PC-3 (cell line): Measurements from ENCODE around the gene VAT1L. TPM values are rescaled to one million over a fixed set of nuclear protein-coding genes. Genes with fewer than 3 reads are reported as not detected.

ENCODE experiments used
- ATAC-seq: fragments of 200-7000 bp; cut with Tn5 transposase; 2 replicates; pipeline ENCODE4 v1.9.1; 2020; ENCODE audit warnings: mild to moderate bottlenecking, moderate library complexity
- BruUV-seq: library from RNA; stranded (reverse); fragments of 400-500 nt; replicated peaks from 2 replicates; lab custom pipeline; 2021; lab: Mats Ljungman, UMichigan
- CTCF ChIA-PET: fragments of 300-600 bp; sonication (Branson Sonifier 250); formaldehyde crosslinking; loops from one replicate; lab custom pipeline; 2022; ENCODE audit warnings: antibody characterized with exemption; lab: Charles Lee
- POLR2A ChIA-PET: fragments of 300-600 bp; sonication (Branson Sonifier 250); formaldehyde crosslinking; loops from one replicate; lab custom pipeline; 2022; ENCODE audit warnings: antibody characterized with exemption; ENCODE audit not compliant: unreplicated experiment; lab: Charles Lee
- DNase-seq: peaks from one replicate; pipeline ENCODE4 v3.0.0-alpha.2; 2015
- H2AFZ ChIP-seq: fragments of 300-600 bp; sonication (generic); 2 replicates; pipeline ENCODE4 v1.6.0; 2016; ENCODE audit warnings: antibody characterized with exemption, low read length
- H3F3A ChIP-seq: fragments of 300-600 bp; sonication (generic); one replicate; pipeline ENCODE4 v1.6.0; 2017; ENCODE audit warnings: antibody characterized with exemption, low read length, control low read depth, mild to moderate bottlenecking; ENCODE audit not compliant: unreplicated experiment
- H3K27ac ChIP-seq: fragments of 300-600 bp; sonication (generic); 2 replicates; pipeline ENCODE4 v1.5.1; 2016; ENCODE audit warnings: mild to moderate bottlenecking, low read length
- H3K27me3 ChIP-seq: fragments of 300-600 bp; sonication (generic); 2 replicates; pipeline ENCODE4 v1.6.1; 2016; ENCODE audit warnings: low read length, mixed read lengths
- H3K36me3 ChIP-seq: fragments of 300-600 bp; sonication (generic); 2 replicates; pipeline ENCODE4 v1.6.1; 2016; ENCODE audit warnings: low read depth, mixed run types, low read length, mixed read lengths
- H3K4me1 ChIP-seq: fragments of 300-600 bp; sonication (generic); 2 replicates; pipeline ENCODE4 v1.5.1; 2016; ENCODE audit warnings: low read length; ENCODE audit not compliant: insufficient read depth
- H3K4me2 ChIP-seq: fragments of 300-600 bp; sonication (generic); 2 replicates; pipeline ENCODE4 v1.6.0; 2016; ENCODE audit warnings: low read length
- H3K4me3 ChIP-seq: fragments of 300-600 bp; sonication (generic); 2 replicates; pipeline ENCODE4 v1.5.1; 2016; ENCODE audit warnings: mild to moderate bottlenecking, low read length, mixed read lengths
- H3K79me2 ChIP-seq: fragments of 300-600 bp; sonication (generic); 2 replicates; pipeline ENCODE4 v1.6.1; 2017; ENCODE audit warnings: low read length, mixed read lengths
- H3K9ac ChIP-seq: fragments of 300-600 bp; sonication (generic); 2 replicates; pipeline ENCODE4 v1.6.0; 2016; ENCODE audit warnings: mild to moderate bottlenecking, low read length
- H3K9me2 ChIP-seq: fragments of 300-600 bp; sonication (generic); replicated peaks from 2 replicates; pipeline ENCODE4 v1.6.1; 2016; ENCODE audit warnings: mixed run types, low read length, mixed read lengths
- H3K9me3 ChIP-seq: fragments of 300-600 bp; sonication (generic); 2 replicates; pipeline ENCODE4 v1.6.1; 2016; ENCODE audit warnings: low read length, mixed read lengths
- H4K20me1 ChIP-seq: fragments of 300-600 bp; sonication (generic); 2 replicates; pipeline ENCODE4 v1.6.1; 2016; ENCODE audit warnings: low read length, mixed read lengths
- EZH2 ChIP-seq: fragments of 300-600 bp; sonication (generic); IDR thresholded peaks from one replicate; pipeline ENCODE4 v1.6.1; 2017; ENCODE audit warnings: antibody characterized with exemption, mild to moderate bottlenecking, low read length; ENCODE audit not compliant: unreplicated experiment
- EZH2phosphoT487 ChIP-seq: fragments of 300-600 bp; sonication (generic); IDR thresholded peaks from 2 replicates; pipeline ENCODE4 v1.6.1; 2018; ENCODE audit warnings: mild to moderate bottlenecking, antibody characterized with exemption, low read length, borderline replicate concordance
- intact Hi-C: fragments of 100-400 bp; cut with micrococcal nuclease; formaldehyde crosslinking; loops from 2 replicates; pipeline ENCODE4 v1.9.0; 2023
- total RNA-seq: library from RNA; depleted of rRNA; stranded (reverse); fragments of >200 nt; gene quantifications from 2 replicates; pipeline ENCODE4 v1.2.3, GENCODE V29; 2014
- TF ChIP-seq, protein P1 (sequence below): fragments of 300-600 bp; sonication (generic); conservative IDR thresholded peaks from 2 replicates; pipeline ENCODE4 v1.5.1; 2017; ENCODE audit warnings: antibody characterized with exemption, low read depth, mild to moderate bottlenecking, low read length

Gene VAT1L
- total RNA-seq, 1 experiment from 2014 or later = 0.47 TPM

DNA sequence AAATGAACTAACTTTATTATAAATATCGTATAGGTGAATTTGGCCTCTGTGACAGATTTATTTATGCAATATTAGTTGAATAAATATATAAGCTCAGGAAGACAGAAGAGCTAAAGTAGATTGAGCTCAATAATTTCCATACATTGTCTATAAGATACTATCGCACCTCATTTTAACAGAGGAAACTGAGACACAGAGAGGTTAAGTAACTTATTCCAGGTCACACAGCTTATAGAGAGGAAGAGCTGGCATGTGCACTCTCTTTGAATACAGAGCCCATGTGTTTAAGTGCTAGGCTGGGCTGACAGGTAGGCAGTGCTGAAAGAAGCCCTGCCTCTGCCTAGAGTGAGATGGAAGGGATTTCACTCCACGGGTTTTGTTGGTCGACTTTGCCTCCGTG is 48.4 kb downstream of the VAT1L start:
- Histone ChIP-seq H2AFZ (no peak overlapping the region), H3K4me1 (no peaks in the 10 kb centered on the region), H3K9ac (no peak overlapping the region), H3K36me3 (no peaks in the 10 kb centered on the region), H3K79me2 (no peaks in the 10 kb centered on the region), H3K4me3 (no peak overlapping the region), H3K27me3 (no peaks in the 10 kb centered on the region), H4K20me1 (no peaks in the 10 kb centered on the region), H3K4me2 (no peak overlapping the region), H3K9me3 (no peaks in the 10 kb centered on the region), H3F3A (no peaks in the 10 kb centered on the region), H3K9me2 (no peaks in the 10 kb centered on the region), H3K27ac (no peak overlapping the region)
- CTCF ChIA-PET = no interaction called here
- no peak for TF ChIP-seq EZH2phosphoT487
- TF ChIP-seq, protein P1, sequence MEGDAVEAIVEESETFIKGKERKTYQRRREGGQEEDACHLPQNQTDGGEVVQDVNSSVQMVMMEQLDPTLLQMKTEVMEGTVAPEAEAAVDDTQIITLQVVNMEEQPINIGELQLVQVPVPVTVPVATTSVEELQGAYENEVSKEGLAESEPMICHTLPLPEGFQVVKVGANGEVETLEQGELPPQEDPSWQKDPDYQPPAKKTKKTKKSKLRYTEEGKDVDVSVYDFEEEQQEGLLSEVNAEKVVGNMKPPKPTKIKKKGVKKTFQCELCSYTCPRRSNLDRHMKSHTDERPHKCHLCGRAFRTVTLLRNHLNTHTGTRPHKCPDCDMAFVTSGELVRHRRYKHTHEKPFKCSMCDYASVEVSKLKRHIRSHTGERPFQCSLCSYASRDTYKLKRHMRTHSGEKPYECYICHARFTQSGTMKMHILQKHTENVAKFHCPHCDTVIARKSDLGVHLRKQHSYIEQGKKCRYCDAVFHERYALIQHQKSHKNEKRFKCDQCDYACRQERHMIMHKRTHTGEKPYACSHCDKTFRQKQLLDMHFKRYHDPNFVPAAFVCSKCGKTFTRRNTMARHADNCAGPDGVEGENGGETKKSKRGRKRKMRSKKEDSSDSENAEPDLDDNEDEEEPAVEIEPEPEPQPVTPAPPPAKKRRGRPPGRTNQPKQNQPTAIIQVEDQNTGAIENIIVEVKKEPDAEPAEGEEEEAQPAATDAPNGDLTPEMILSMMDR = no peak
- no peak for TF ChIP-seq EZH2
- intact Hi-C loops = no loop called here
- no TSS peak for BruUV-seq
- POLR2A ChIA-PET = no interaction called here
- DNase-seq (no peak), ATAC-seq (no peak)

DNA sequence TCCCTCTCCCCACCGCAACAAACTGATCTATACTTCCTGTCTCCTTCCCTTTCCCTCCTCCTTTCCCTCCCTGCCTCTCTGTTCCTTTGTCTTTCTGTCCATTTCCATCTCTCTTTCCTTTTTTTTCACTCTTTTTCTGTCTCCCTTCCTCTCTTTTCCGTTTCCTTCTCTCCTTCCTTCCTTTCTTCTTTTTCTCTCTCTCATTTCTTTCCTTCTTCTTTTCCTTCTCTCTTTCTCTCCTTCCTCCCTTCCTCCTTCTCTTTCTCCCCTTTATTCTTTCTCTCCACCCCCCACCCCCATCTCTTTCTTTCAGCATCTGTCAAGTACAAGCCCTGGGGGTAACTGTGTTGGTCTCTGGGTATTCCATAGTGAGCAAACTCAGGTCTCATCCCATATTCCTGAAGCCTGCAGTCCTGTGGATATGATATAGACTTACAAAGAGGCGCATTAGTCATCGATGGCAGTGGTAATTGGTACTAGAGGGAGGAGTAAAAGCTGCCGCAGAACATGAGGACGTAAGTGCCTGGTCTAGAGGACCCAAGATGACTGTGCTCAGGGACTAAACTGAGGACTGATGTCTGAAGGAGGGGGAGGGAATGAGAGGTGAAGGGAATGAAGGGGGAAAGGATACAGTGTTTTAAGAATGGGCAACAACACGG is 50.4 kb downstream of the VAT1L start:
- Histone ChIP-seq H3K27ac (no peak overlapping the region), H3F3A (no peaks in the 10 kb centered on the region), H4K20me1 (no peaks in the 10 kb centered on the region), H3K27me3 (no peaks in the 10 kb centered on the region), H3K4me1 (no peaks in the 10 kb centered on the region), H3K9me2 (no peaks in the 10 kb centered on the region), H2AFZ (no peak overlapping the region), H3K9me3 (no peaks in the 10 kb centered on the region), H3K4me2 (no peak overlapping the region), H3K36me3 (no peaks in the 10 kb centered on the region), H3K9ac (no peak overlapping the region), H3K79me2 (no peaks in the 10 kb centered on the region), H3K4me3 (no peak overlapping the region)
- no TSS peak for BruUV-seq
- TF ChIP-seq, protein P1 = no peak
- TF ChIP-seq EZH2 = no peak
- TF ChIP-seq EZH2phosphoT487 = no peak
- CTCF ChIA-PET = no interaction called here
- intact Hi-C loops = no loop called here
- ATAC-seq = no peak
- POLR2A ChIA-PET = no interaction called here
- no peak for DNase-seq

DNA sequence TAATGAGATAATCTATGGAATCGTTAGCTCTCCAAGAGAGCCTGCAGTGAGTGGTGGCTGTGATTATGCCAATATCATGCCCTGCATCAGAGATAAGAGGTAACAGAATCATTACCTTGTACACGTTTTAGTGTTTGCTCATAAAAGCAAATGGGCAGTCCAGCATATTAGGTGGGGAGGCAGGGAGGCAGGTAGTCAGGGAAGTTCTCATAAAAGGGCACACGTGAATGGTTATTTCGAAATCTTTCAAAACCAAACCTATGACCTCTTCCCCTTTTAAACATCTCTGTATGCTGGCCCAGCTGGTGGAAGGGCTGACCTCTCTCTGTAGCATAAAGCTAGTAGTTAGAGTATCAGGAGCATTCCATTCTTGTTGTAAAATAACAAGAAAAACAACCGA is 51.7 kb downstream of the VAT1L start:
- Histone ChIP-seq H3K9ac (no peak overlapping the region), H3K4me1 (no peaks in the 10 kb centered on the region), H3K4me2 (no peak overlapping the region), H3K9me2 (no peaks in the 10 kb centered on the region), H3F3A (no peaks in the 10 kb centered on the region), H4K20me1 (no peaks in the 10 kb centered on the region), H3K9me3 (no peaks in the 10 kb centered on the region), H2AFZ (no peak overlapping the region), H3K27ac (no peak overlapping the region), H3K27me3 (no peaks in the 10 kb centered on the region), H3K36me3 (no peaks in the 10 kb centered on the region), H3K4me3 (no peak overlapping the region), H3K79me2 (no peaks in the 10 kb centered on the region)
- ATAC-seq (no peak), DNase-seq (no peak)
- intact Hi-C loops = no loop called here
- TF ChIP-seq, protein P1 = no peak
- TF ChIP-seq EZH2 = no peak
- TF ChIP-seq EZH2phosphoT487 = no peak
- POLR2A ChIA-PET = no interaction called here
- no TSS peak for BruUV-seq
- CTCF ChIA-PET = no interaction called here
